Measurements from ENCODE around the gene NCKAP5. TPM values are rescaled to one million over a fixed set of nuclear protein-coding genes. Genes with fewer than 3 reads are reported as not detected.
"Not testable (repeated sequence)": the region's sequence is repeated elsewhere in the genome, so short reads cannot be mapped to it uniquely, and the experiment has no call there.

The NCKAP5 gene
- total RNA-seq, 1 donor: not detected

- DNase-seq (ENCODE audit: low read depth in 2 of 3, low spot score in 2 of 3): no peak
Measured at GRCh38 chr2:133525090-133525489, 43.2 kb downstream of the NCKAP5 start.

GRCh38 chr2:133523406-133523805 is 44.9 kb downstream of the NCKAP5 start:
- DNase-seq (ENCODE audit: low read depth in 2 of 3, low spot score in 2 of 3): no peak

- no peak for DNase-seq (ENCODE audit: low read depth in 2 of 3, low spot score in 2 of 3)
Measured at GRCh38 chr2:133522204-133522603, 46.1 kb downstream of the NCKAP5 start.

GRCh38 chr2:133521146-133521745 is 47.0 kb downstream of the NCKAP5 start:
- DNase-seq (ENCODE audit: low read depth in 2 of 3, low spot score in 2 of 3): no peak

GRCh38 chr2:133519677-133520076 is 48.6 kb downstream of the NCKAP5 start:
- DNase-seq (ENCODE audit: low read depth in 2 of 3, low spot score in 2 of 3): not testable (repeated sequence)

GRCh38 chr2:133518700-133519344 is 49.4 kb downstream of the NCKAP5 start:
- DNase-seq (ENCODE audit: low read depth in 2 of 3, low spot score in 2 of 3): no peak

- no peak for DNase-seq (ENCODE audit: low read depth in 2 of 3, low spot score in 2 of 3)
Measured at GRCh38 chr2:133517876-133518275, 50.4 kb downstream of the NCKAP5 start.

GRCh38 chr2:133516405-133517026 is 51.7 kb downstream of the NCKAP5 start:
- no peak for DNase-seq (ENCODE audit: low read depth in 2 of 3, low spot score in 2 of 3)

GRCh38 chr2:133515271-133515670 is 53.0 kb downstream of the NCKAP5 start:
- no peak for DNase-seq (ENCODE audit: low read depth in 2 of 3, low spot score in 2 of 3)

- no peak for DNase-seq (ENCODE audit: low read depth in 2 of 3, low spot score in 2 of 3)
Measured at GRCh38 chr2:133513893-133514292, 54.4 kb downstream of the NCKAP5 start.

- DNase-seq (ENCODE audit: low read depth in 2 of 3, low spot score in 2 of 3): no peak
Measured at GRCh38 chr2:133512121-133512520, 56.1 kb downstream of the NCKAP5 start.

- no peak for DNase-seq (ENCODE audit: low read depth in 2 of 3, low spot score in 2 of 3)
Measured at GRCh38 chr2:133511679-133512078, 56.6 kb downstream of the NCKAP5 start.

- no peak for DNase-seq (ENCODE audit: low read depth in 2 of 3, low spot score in 2 of 3)
Measured at GRCh38 chr2:133509777-133510176, 58.5 kb downstream of the NCKAP5 start.

GRCh38 chr2:133508546-133509165 is 59.6 kb downstream of the NCKAP5 start:
- no peak for DNase-seq (ENCODE audit: low read depth in 2 of 3, low spot score in 2 of 3)

GRCh38 chr2:133506996-133507395 is 61.3 kb downstream of the NCKAP5 start:
- no peak for DNase-seq (ENCODE audit: low read depth in 2 of 3, low spot score in 2 of 3)

GRCh38 chr2:133504566-133505505 is 63.4 kb downstream of the NCKAP5 start:
- DNase-seq (ENCODE audit: low read depth in 2 of 3, low spot score in 2 of 3): no peak

- no peak for DNase-seq (ENCODE audit: low read depth in 2 of 3, low spot score in 2 of 3)
Measured at GRCh38 chr2:133503927-133504326, 64.3 kb downstream of the NCKAP5 start.

GRCh38 chr2:133503323-133503722 is 64.9 kb downstream of the NCKAP5 start:
- DNase-seq (ENCODE audit: low read depth in 2 of 3, low spot score in 2 of 3): no peak

- DNase-seq (ENCODE audit: low read depth in 2 of 3, low spot score in 2 of 3): no peak
Measured at GRCh38 chr2:133502678-133503077, 65.6 kb downstream of the NCKAP5 start.

GRCh38 chr2:133500917-133501316 is 67.3 kb downstream of the NCKAP5 start:
- DNase-seq (ENCODE audit: low read depth in 2 of 3, low spot score in 2 of 3): no peak
